Measurements from ENCODE around the gene ASTE1. TPM values are rescaled to one million over a fixed set of nuclear protein-coding genes. Genes with fewer than 3 reads are reported as not detected.

Gene ASTE1
- total RNA-seq, 1 experiment from 2014 or later: 9.7 TPM

GRCh38 chr3:131007782-131008181 is 18.8 kb downstream of the ASTE1 start:
- Mint-ChIP-seq H3K9me3 (no peaks in the 10 kb centered on the region), H3K27ac (no peak overlapping the region), H3K4me3 (no peak overlapping the region), H3K4me1 (no peaks in the 10 kb centered on the region), H3K27me3 (ENCODE audit: low read depth) (no peaks in the 10 kb centered on the region), H3K36me3 (ENCODE audit: insufficient read depth in 1 of 3, low read depth in 3 of 3) (peaks cover 3 to 21% (median 18%) of the 10 kb centered on the region in 3 experiments; a peak in 6 of 7 replicates)
- Histone ChIP-seq H3K27ac (ENCODE audit: insufficient read length, low read depth, low read length) (no peak overlapping the region), H4K8ac (replicated peaks; ENCODE audit: insufficient read length, low read depth, low read length) (no peak overlapping the region), H3K27me3 (ENCODE audit: insufficient read depth, low read length) (no peaks in the 10 kb centered on the region), H4K20me1 (ENCODE audit: control insufficient read depth, insufficient read depth, insufficient read length) (no peaks in the 10 kb centered on the region), H2BK5ac (ENCODE audit: insufficient read length, low read length) (no peak overlapping the region), H2AK5ac (ENCODE audit: insufficient read length, low read length) (no peak overlapping the region), H3K4me2 (ENCODE audit: insufficient read depth, insufficient read length, low read length) (no peak overlapping the region), H2BK15ac (ENCODE audit: low read depth, low read length) (no peak overlapping the region), H3K9ac (ENCODE audit: extremely low read depth, insufficient read length, low read length) (no peak overlapping the region), H4K91ac (ENCODE audit: insufficient read length, low read depth, low read length) (no peak overlapping the region), H2BK12ac (ENCODE audit: insufficient read length, low read depth, low read length) (no peak overlapping the region), H4K5ac (ENCODE audit: insufficient read length, low read depth, low read length) (no peak overlapping the region), H3K4me1 (ENCODE audit: insufficient read depth, low read length) (no peaks in the 10 kb centered on the region), H2BK120ac (ENCODE audit: low read depth, low read length, poor library complexity, severe bottlenecking) (no peak overlapping the region), H3K23ac (ENCODE audit: insufficient read length, low read depth, low read length) (no peak overlapping the region), H3K9me3 (ENCODE audit: control insufficient read depth, low read depth, low read length) (no peaks in the 10 kb centered on the region), H3K18ac (ENCODE audit: insufficient read length, low read depth, low read length) (no peak overlapping the region), H3T11ph (ENCODE audit: low read length) (no peak overlapping the region), H3K23me2 (ENCODE audit: insufficient read length, low read depth, low read length, poor library complexity, severe bottlenecking) (no peaks in the 10 kb centered on the region), H2BK20ac (ENCODE audit: low read depth, low read length, poor library complexity, severe bottlenecking) (no peak overlapping the region), H2AFZ (ENCODE audit: low read length) (no peak overlapping the region), H3K79me2 (ENCODE audit: insufficient read depth, low read length) (no peaks in the 10 kb centered on the region), H3K14ac (ENCODE audit: insufficient read depth, low read length) (no peak overlapping the region), H3K56ac (ENCODE audit: insufficient read length, low read depth, low read length) (no peak overlapping the region), H3K79me1 (ENCODE audit: insufficient read depth, low read depth, low read length, poor library complexity, severe bottlenecking) (no peaks in the 10 kb centered on the region), H3K4ac (ENCODE audit: low read depth, low read length) (no peak overlapping the region)
- DNase-seq: no peak
- no peak for TF ChIP-seq CTCF (conservative IDR thresholded peaks at IDR 0.05)
- WGBS (ENCODE audit: extremely low coverage, insufficient read length, low lambda C conversion rate): no CpG with 5 or more reads among the region's 2 CpGs
